ENCODE measurements around the gene NTRK3.

Gene NTRK3

DNA sequence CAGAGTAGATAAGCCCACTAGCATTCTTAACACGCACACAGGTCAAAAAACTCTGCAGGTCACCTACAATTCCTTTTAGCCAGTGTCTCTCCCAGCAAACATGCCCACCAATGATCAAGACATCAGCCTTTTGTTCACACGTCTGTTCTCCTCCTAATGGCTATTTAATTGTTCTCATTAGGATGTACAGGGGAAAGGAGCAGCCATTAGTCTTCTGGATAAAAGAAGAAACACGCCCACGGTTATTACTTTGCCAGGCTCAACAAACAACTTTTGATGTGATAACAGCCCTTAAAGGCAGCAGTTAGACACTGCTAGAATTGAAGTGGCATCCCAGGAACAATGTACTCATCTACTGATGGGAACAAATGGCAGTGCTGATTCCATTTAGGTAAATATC is 108.8 kb downstream of the NTRK3 start:
- Histone ChIP-seq H3F3A (ENCODE audit: control insufficient read depth, insufficient read depth) (no peaks in the 10 kb centered on the region), H3K9me3 (ENCODE audit: control insufficient read depth, insufficient read depth, low read length) (no peaks in the 10 kb centered on the region), H3K27ac (ENCODE audit: low read depth, low read length) (no peak overlapping the region), H4K20me1 (ENCODE audit: control insufficient read depth, insufficient read depth, low read depth, low read length) (no peaks in the 10 kb centered on the region), H3K27me3 (ENCODE audit: control insufficient read depth, low read length) (no peaks in the 10 kb centered on the region), H3K4me1 (ENCODE audit: control insufficient read depth, low read length) (no peaks in the 10 kb centered on the region), H3K9me2 (replicated peaks; ENCODE audit: control insufficient read depth, low read length) (no peaks in the 10 kb centered on the region), H3K4me3 (ENCODE audit: low read length) (no peak overlapping the region), H3K4me2 (ENCODE audit: low read length) (no peak overlapping the region), H3K79me2 (ENCODE audit: control insufficient read depth, low read length) (no peaks in the 10 kb centered on the region), H3K36me3 (ENCODE audit: control insufficient read depth, low read length) (no peaks in the 10 kb centered on the region)
- TF ChIP-seq, protein P1, sequence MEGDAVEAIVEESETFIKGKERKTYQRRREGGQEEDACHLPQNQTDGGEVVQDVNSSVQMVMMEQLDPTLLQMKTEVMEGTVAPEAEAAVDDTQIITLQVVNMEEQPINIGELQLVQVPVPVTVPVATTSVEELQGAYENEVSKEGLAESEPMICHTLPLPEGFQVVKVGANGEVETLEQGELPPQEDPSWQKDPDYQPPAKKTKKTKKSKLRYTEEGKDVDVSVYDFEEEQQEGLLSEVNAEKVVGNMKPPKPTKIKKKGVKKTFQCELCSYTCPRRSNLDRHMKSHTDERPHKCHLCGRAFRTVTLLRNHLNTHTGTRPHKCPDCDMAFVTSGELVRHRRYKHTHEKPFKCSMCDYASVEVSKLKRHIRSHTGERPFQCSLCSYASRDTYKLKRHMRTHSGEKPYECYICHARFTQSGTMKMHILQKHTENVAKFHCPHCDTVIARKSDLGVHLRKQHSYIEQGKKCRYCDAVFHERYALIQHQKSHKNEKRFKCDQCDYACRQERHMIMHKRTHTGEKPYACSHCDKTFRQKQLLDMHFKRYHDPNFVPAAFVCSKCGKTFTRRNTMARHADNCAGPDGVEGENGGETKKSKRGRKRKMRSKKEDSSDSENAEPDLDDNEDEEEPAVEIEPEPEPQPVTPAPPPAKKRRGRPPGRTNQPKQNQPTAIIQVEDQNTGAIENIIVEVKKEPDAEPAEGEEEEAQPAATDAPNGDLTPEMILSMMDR (IDR thresholded peaks at IDR 0.05; ENCODE audit: low read depth, low read length, poor library complexity, severe bottlenecking): no peak

DNA sequence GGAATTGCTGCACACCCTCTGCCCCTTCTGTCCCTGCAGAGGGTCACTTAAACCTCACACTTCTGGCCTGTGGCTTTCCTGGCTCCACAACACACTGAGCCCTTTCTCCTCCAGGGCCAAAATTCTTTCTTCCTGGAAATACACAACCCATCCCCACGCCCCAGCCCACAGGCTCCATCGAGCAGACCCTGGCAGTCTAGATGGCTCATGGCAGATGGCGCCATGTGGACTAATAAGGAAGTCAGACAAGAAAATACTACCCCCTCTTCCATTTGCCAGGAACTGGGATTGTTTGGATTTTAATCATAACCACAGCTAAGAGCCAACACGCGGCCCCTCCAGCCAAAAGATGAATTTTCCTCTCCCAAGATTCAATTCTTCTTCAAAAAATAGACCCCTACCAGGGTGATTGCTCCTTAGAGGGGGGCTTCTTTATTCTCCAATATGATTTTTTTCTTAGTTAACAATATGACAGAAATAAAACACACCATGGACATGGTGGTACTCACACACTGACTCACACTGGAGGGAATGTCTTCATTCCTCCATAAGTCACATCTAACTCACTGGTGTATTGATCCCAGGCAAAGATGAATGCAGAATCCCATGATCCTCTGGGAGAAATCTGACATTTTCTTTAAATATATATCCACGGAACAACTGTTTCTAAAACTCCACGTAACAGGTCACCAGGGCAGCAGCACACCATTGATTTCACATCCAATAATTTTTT is 111.5 kb downstream of the NTRK3 start:
- Histone ChIP-seq H3K27me3 (ENCODE audit: control insufficient read depth, low read length) (no peaks in the 10 kb centered on the region), H3K27ac (ENCODE audit: low read depth, low read length) (no peak overlapping the region), H4K20me1 (ENCODE audit: control insufficient read depth, insufficient read depth, low read depth, low read length) (no peaks in the 10 kb centered on the region), H3K4me1 (ENCODE audit: control insufficient read depth, low read length) (no peaks in the 10 kb centered on the region), H3K4me3 (ENCODE audit: low read length) (no peak overlapping the region), H3K9me2 (replicated peaks; ENCODE audit: control insufficient read depth, low read length) (no peaks in the 10 kb centered on the region), H3K4me2 (ENCODE audit: low read length) (no peak overlapping the region), H3K9me3 (ENCODE audit: control insufficient read depth, insufficient read depth, low read length) (no peaks in the 10 kb centered on the region), H3F3A (ENCODE audit: control insufficient read depth, insufficient read depth) (no peaks in the 10 kb centered on the region), H3K79me2 (ENCODE audit: control insufficient read depth, low read length) (no peaks in the 10 kb centered on the region), H3K36me3 (ENCODE audit: control insufficient read depth, low read length) (no peaks in the 10 kb centered on the region)
- TF ChIP-seq, protein P1 (IDR thresholded peaks at IDR 0.05; ENCODE audit: low read depth, low read length, poor library complexity, severe bottlenecking): no peak
- TF ChIP-seq EZH2phosphoT487 (IDR thresholded peaks at IDR 0.05; ENCODE audit: borderline replicate concordance, low read length): no peak

DNA sequence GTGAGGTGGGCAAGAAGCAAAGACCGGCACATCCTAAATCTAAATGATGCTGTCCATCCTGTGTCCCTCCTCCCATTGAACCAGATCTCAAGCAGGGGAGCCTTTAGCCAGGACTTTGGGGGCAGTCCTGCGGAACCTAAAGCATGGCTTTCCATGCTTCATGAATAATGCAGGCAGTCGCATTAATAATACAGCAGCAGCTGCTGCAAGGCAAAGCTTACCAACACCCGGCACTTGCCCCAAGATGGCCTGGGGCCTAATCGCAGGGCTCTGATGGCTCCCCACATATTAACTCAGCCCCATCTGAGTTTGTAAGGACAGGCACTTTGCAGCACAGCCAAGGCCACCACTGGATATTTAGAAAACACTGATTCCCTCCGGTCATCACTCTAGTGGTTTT is 114.4 kb downstream of the NTRK3 start:
- Histone ChIP-seq H3K4me1 (ENCODE audit: control insufficient read depth, low read length) (no peaks in the 10 kb centered on the region), H3K4me3 (ENCODE audit: low read length) (no peak overlapping the region), H3K27ac (ENCODE audit: low read depth, low read length) (no peak overlapping the region), H3K79me2 (ENCODE audit: control insufficient read depth, low read length) (no peaks in the 10 kb centered on the region), H3F3A (ENCODE audit: control insufficient read depth, insufficient read depth) (no peaks in the 10 kb centered on the region), H3K9me2 (replicated peaks; ENCODE audit: control insufficient read depth, low read length) (no peaks in the 10 kb centered on the region), H3K9me3 (ENCODE audit: control insufficient read depth, insufficient read depth, low read length) (no peaks in the 10 kb centered on the region), H4K20me1 (ENCODE audit: control insufficient read depth, insufficient read depth, low read depth, low read length) (no peaks in the 10 kb centered on the region), H3K4me2 (ENCODE audit: low read length) (no peak overlapping the region), H3K27me3 (ENCODE audit: control insufficient read depth, low read length) (no peaks in the 10 kb centered on the region), H3K36me3 (ENCODE audit: control insufficient read depth, low read length) (no peaks in the 10 kb centered on the region)
- no peak for TF ChIP-seq EZH2phosphoT487 (IDR thresholded peaks at IDR 0.05; ENCODE audit: borderline replicate concordance, low read length)
- TF ChIP-seq, protein P1 (IDR thresholded peaks at IDR 0.05; ENCODE audit: low read depth, low read length, poor library complexity, severe bottlenecking): no peak
